HepG2 (cell line): Measurements from ENCODE around the gene CHCHD6. TPM values are rescaled to one million over a fixed set of nuclear protein-coding genes. Genes with fewer than 3 reads are reported as not detected.
A peak's percentile ranks its signal among the peaks of the same experiment; 100 is the strongest.

ENCODE experiments used
- ATAC-seq: fragments of 200-7000 bp; cut with Tn5 transposase; 3 replicates; pipeline ENCODE4 v1.9.1; 2020; ENCODE audit warnings: mild to moderate bottlenecking, moderate library complexity
- BruUV-seq: library from RNA; stranded (reverse); fragments of 400-500 nt; replicated peaks from 2 replicates; lab custom pipeline; 2021; lab: Mats Ljungman, UMichigan
- CTCF ChIA-PET: fragments of 300-600 bp; formaldehyde crosslinking; extraction: SDS; loops from one replicate; lab custom pipeline; 2021; ENCODE audit warnings: low total read pairs, inconsistent platforms, low intra/inter-chr PET ratio; lab: Yijun Ruan, JAX
- POLR2A ChIA-PET: fragments of 350-600 bp; sonication (Branson Sonifier 250); formaldehyde crosslinking; loops from one replicate; lab custom pipeline; 2020; ENCODE audit warnings: antibody characterized with exemption, inconsistent platforms; lab: Yijun Ruan, JAX
- DNase-seq: peaks from one replicate; pipeline ENCODE4 v3.0.0-alpha.2; 2015; ENCODE audit warnings: low spot score
- FAIRE-seq: peaks from 3 replicates; lab custom pipeline; 2011; peaks lifted over from hg19 to GRCh38; lab: Jason Lieb, UNC
- H2AFZ ChIP-seq: one replicate; pipeline ENCODE4 v1.6.1; 2011; ENCODE audit warnings: low read length, inconsistent platforms
- H3K27ac ChIP-seq: fragments of 300-600 bp; 3 replicates; pipeline ENCODE4 v1.8.0; 2011; ENCODE audit warnings: mixed run types, mild to moderate bottlenecking, mixed read lengths, low read length, inconsistent platforms; ENCODE audit not compliant: insufficient read depth; ENCODE audit errors: extremely low read length
- H3K27me3 ChIP-seq, 2 experiments: fragments of 200-600 bp in 1 of 2; 2 replicates in 1 of 2; 3 replicates in 1 of 2; pipeline versions ENCODE4 v1.6.0 to v1.8.0; 2011; ENCODE audit warnings: low read length in 2 of 2, mild to moderate bottlenecking in 2 of 2, moderate library complexity in 2 of 2, inconsistent platforms in 1 of 2; ENCODE audit not compliant: insufficient read depth in 2 of 2, control insufficient read depth in 1 of 2
- H3K36me3 ChIP-seq, 2 experiments: fragments of 200-600 bp in 1 of 2; replicated peaks in 1 of 2; 2 replicates in 1 of 2; 3 replicates in 1 of 2; pipeline versions ENCODE4 v1.5.1 to v1.8.0; 2011; ENCODE audit warnings: low read length in 2 of 2, inconsistent platforms in 1 of 2; ENCODE audit not compliant: insufficient read depth in 2 of 2, control insufficient read depth in 1 of 2
- H3K4me1 ChIP-seq: 2 replicates; pipeline ENCODE4 v1.5.1; 2012; ENCODE audit warnings: low read length, inconsistent platforms; ENCODE audit not compliant: insufficient read depth
- H3K4me2 ChIP-seq: 2 replicates; pipeline ENCODE4 v1.6.0; 2011; ENCODE audit warnings: low read depth, low read length, inconsistent platforms
- H3K4me3 ChIP-seq, 3 experiments: fragments of 200-600 bp in 1 of 3; sonication (generic), shearing (Covaris generic) in 1 of 3; replicated peaks in 1 of 3; 2 replicates each; pipeline ENCODE4 v1.5.1; 2011 to 2016; ENCODE audit warnings: low read length in 3 of 3, inconsistent platforms in 2 of 3, low read depth in 2 of 3, mild to moderate bottlenecking in 2 of 3, control low read depth in 1 of 3, mixed read lengths in 1 of 3; ENCODE audit not compliant: insufficient read depth in 1 of 3
- H3K79me2 ChIP-seq: one replicate; pipeline ENCODE4 v1.6.1; 2011; ENCODE audit warnings: low read length, inconsistent platforms; ENCODE audit not compliant: insufficient read depth
- H3K9ac ChIP-seq: 2 replicates; pipeline ENCODE4 v1.6.0; 2011; ENCODE audit warnings: mild to moderate bottlenecking, low read depth, low read length, inconsistent platforms; ENCODE audit not compliant: insufficient read depth
- H3K9me3 ChIP-seq: 2 replicates; pipeline ENCODE4 v1.5.1; 2012; ENCODE audit warnings: mild to moderate bottlenecking, low read length
- H4K20me1 ChIP-seq: 2 replicates; pipeline ENCODE4 v1.6.0; 2011; ENCODE audit warnings: inconsistent platforms, mild to moderate bottlenecking, low read length, moderate library complexity; ENCODE audit not compliant: insufficient read depth
- AGO2 ChIP-seq: fragments of 200-400 bp; formaldehyde crosslinking; optimal IDR thresholded peaks from 2 replicates; pipeline ENCODE3; 2017; ENCODE audit warnings: mild to moderate bottlenecking, low read depth, low read length, moderate library complexity
- GTF3A ChIP-seq: sonication (generic); formaldehyde crosslinking; conservative IDR thresholded peaks from 2 replicates; pipeline ENCODE4 v1.4.0; 2020; ENCODE audit warnings: mild to moderate bottlenecking, missing genetic modification reagents
- WGBS: methylation state at CpG from one replicate; pipeline ENCODE4 v1.1.6; 2017; ENCODE audit warnings: low lambda C conversion rate; 5-methylcytosine and 5-hydroxymethylcytosine counted together
- in situ Hi-C: cut with HindIII; loops from 2 replicates; pipeline ENCODE4 v1.10.0; 2017; ENCODE audit warnings: low pct_unique_long_range_greater_than_20kb; ENCODE audit not compliant: extremely low pct_ligation_motif_present
- intact Hi-C: fragments of 100-400 bp; cut with micrococcal nuclease; formaldehyde crosslinking; loops from one replicate; pipeline ENCODE4 v1.10.0; 2022; ENCODE audit not compliant: unreplicated experiment
- polyA plus RNA-seq, 8 experiments: library from polyadenylated mRNA; depleted of rRNA in 3 of 8; stranded (reverse) in 7 of 8; unstranded in 1 of 8; fragments of >200 nt; fragmentation: Illumina TruSeq in 4 of 8; extraction: Trizol in 4 of 8; gene quantifications; 2 replicates each; pipeline versions ENCODE4 v1.2.1 to v1.2.3, GENCODE V29; 2011 to 2016; ENCODE audit warnings: low read depth in 4 of 8, missing spikeins in 1 of 8, mixed read lengths in 1 of 8; ENCODE audit not compliant: insufficient read depth in 1 of 8
- total RNA-seq, 5 experiments: library from RNA; depleted of rRNA; stranded (reverse); fragments of >200 nt; fragmentation: Illumina TruSeq; extraction: Trizol; gene quantifications; 2 replicates each; pipeline ENCODE4 v1.2.3, GENCODE V29; 2016; ENCODE audit warnings: low read depth in 1 of 5
- TF ChIP-seq, protein P1 (sequence below): sonication (generic); formaldehyde crosslinking; conservative IDR thresholded peaks from 2 replicates; pipeline ENCODE4 v1.5.0; 2020; ENCODE audit warnings: missing genetic modification reagents
- TF ChIP-seq, protein P2 (sequence below): sonication (generic); formaldehyde crosslinking; IDR thresholded peaks from 2 replicates; pipeline ENCODE4 v1.4.0; 2020; ENCODE audit warnings: missing genetic modification reagents

The CHCHD6 gene
- total and polyA plus RNA-seq, 2 of the 13 experiments (the other 11 are each of a cell fraction or from before 2014, with no cell fraction given): 20.3 to 20.8 TPM

DNA sequence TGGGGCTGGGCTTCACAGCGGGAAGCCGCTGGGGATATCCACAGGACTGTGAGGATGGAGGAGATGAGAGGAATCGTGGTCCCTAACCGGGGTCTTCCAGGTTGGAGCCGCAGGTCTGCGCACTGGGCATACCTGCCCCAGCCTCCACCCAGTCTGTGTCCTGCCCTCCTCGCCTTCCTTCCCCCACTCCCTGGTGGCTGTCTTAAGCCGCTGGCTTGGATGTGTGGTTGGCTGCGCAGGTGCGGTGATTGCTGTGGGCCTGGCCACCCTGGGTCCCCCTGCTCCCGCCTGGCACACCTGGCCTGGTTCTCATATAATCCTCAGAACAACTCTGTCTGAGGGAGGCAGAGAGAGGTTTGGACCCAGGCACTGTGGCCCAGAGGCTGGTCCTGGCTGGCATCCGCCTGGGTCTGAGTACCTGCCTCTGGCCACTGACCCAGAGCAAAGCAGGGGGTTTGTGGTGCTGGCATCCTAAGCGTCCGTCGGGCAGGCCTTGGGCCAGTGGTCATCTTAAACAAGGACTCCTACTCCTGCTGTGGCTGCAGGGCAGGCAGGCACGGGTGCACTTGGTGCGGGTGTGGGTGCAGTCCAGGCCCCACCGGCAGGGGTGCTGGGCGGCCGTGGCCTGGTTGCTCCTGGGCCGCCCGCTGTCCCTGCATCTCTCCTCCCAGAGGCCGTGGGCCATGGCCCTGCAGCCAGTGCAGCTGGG lies 297.6 kb downstream of the CHCHD6 start:
- ATAC-seq (no peak; the same call in 2 of the 3 replicates), FAIRE-seq (no peak), DNase-seq (no peak)
- ChIA-PET POLR2A (no interaction called here), CTCF (no interaction called here)
- intact Hi-C loops: no loop called here
- Histone ChIP-seq H3K4me1 (no peaks in the 10 kb centered on the region), H3K4me3 (no peak overlapping the region), H3K4me2 (no peak overlapping the region), H3K9me3 (no peaks in the 10 kb centered on the region), H3K36me3 (peaks cover 2 to 8% of the 10 kb centered on the region in 2 experiments; a peak in 1 of 5 replicates), H3K27me3 (no peaks in the 10 kb centered on the region; a peak in 1 of 5 replicates), H4K20me1 (no peaks in the 10 kb centered on the region), H3K27ac (no peak overlapping the region), H2AFZ (no peak overlapping the region), H3K79me2 (no peaks in the 10 kb centered on the region), H3K9ac (no peak overlapping the region)
- TF ChIP-seq AGO2: peak; percentile 14
- TF ChIP-seq, protein P1, sequence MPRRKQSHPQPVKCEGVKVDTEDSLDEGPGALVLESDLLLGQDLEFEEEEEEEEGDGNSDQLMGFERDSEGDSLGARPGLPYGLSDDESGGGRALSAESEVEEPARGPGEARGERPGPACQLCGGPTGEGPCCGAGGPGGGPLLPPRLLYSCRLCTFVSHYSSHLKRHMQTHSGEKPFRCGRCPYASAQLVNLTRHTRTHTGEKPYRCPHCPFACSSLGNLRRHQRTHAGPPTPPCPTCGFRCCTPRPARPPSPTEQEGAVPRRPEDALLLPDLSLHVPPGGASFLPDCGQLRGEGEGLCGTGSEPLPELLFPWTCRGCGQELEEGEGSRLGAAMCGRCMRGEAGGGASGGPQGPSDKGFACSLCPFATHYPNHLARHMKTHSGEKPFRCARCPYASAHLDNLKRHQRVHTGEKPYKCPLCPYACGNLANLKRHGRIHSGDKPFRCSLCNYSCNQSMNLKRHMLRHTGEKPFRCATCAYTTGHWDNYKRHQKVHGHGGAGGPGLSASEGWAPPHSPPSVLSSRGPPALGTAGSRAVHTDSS (CRISPR knock-in tag): no peak
- in situ Hi-C loops: no loop called here
- WGBS: 96% methylated on average over 7 of the region's 23 CpGs
- BruUV-seq: no TSS peak

DNA sequence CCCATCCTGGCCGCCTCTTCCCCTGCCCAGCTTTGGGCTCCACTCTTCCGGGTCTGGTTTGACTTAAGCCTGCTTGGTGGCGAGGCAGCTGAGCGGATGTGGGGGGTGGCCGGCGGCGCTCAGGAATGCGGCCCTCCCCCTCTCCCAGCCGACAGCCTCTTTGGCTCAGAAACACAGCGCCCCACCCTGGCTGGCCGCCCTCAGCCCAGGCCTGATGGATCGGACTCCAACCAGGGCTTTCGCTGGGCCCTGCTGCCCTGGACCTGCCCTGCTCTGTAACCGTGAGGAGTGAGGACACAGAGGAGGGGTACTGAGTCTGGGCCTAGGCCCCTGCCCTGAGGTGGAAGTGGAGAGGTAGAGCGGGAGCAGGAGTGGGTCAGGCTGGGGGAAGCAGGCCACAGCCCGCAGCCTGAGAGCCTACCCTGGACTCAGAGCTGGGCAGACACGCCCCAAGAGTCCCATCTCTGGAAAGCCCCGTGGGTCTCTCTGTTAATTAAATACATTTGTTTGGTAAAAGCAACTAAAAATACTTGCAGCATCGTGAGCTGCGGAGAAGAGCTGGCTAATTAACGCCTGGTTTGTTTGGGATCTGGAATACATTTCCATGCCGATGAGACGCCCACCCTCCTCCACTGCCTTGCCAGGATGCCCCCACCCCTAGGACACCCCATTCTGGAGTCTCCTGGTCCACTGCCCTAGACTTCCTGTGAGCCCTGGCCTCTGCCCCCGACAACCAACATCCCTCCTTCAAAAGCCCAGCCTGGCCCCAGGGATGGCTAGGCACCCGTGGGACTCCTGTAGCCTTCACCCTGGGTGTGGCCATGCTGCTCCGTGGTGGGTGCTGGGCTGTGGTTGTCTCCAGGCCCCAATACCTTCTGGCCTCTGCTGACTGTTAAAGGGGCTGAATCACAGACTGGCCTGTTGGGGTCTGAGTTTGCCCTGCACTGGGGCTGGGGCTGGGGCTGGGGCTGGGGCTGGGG lies 298.4 kb downstream of the CHCHD6 start:
- no peak overlapping the region for H3K4me2 ChIP-seq
- in situ Hi-C loops: no loop called here
- 95% methylated on average over 8 of the region's 26 CpGs for WGBS
- ChIA-PET CTCF (no interaction called here), POLR2A (no interaction called here)
- H3K36me3 ChIP-seq: peaks cover 4 to 5% of the 10 kb centered on the region in 2 experiments; a peak in 1 of 5 replicates
- H3K4me3 ChIP-seq: no peak overlapping the region
- TF ChIP-seq, protein P2, sequence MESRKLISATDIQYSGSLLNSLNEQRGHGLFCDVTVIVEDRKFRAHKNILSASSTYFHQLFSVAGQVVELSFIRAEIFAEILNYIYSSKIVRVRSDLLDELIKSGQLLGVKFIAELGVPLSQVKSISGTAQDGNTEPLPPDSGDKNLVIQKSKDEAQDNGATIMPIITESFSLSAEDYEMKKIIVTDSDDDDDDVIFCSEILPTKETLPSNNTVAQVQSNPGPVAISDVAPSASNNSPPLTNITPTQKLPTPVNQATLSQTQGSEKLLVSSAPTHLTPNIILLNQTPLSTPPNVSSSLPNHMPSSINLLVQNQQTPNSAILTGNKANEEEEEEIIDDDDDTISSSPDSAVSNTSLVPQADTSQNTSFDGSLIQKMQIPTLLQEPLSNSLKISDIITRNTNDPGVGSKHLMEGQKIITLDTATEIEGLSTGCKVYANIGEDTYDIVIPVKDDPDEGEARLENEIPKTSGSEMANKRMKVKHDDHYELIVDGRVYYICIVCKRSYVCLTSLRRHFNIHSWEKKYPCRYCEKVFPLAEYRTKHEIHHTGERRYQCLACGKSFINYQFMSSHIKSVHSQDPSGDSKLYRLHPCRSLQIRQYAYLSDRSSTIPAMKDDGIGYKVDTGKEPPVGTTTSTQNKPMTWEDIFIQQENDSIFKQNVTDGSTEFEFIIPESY (CRISPR knock-in tag): 0 out of 2 replicates have a peak, but pooled peaks have one; percentile 22
- no peak for TF ChIP-seq GTF3A
- TF ChIP-seq, all 625 proteins: peak for 1
- FAIRE-seq: no peak
- no peak for DNase-seq
- no peaks in the 10 kb centered on the region for H4K20me1 ChIP-seq
- no peak overlapping the region for H2AFZ ChIP-seq
- no peak for ATAC-seq
- H3K79me2 ChIP-seq: no peaks in the 10 kb centered on the region
- H3K27me3 ChIP-seq: no peaks in the 10 kb centered on the region; a peak in 1 of 5 replicates
- intact Hi-C loops: no loop called here
- BruUV-seq: no TSS peak
- no peak overlapping the region for H3K27ac ChIP-seq
- no peak overlapping the region for H3K9ac ChIP-seq
- no peaks in the 10 kb centered on the region for H3K9me3 ChIP-seq
- H3K4me1 ChIP-seq: no peaks in the 10 kb centered on the region
